ENCODE measurements around the gene FEN1. TPM values are rescaled to one million over a fixed set of nuclear protein-coding genes. Genes with fewer than 3 reads are reported as not detected.

The FEN1 gene
- total and polyA plus RNA-seq, 2 of the 13 experiments (the other 11 are each of a cell fraction or from before 2014, with no cell fraction given) = 12.4 to 102 TPM

DNA sequence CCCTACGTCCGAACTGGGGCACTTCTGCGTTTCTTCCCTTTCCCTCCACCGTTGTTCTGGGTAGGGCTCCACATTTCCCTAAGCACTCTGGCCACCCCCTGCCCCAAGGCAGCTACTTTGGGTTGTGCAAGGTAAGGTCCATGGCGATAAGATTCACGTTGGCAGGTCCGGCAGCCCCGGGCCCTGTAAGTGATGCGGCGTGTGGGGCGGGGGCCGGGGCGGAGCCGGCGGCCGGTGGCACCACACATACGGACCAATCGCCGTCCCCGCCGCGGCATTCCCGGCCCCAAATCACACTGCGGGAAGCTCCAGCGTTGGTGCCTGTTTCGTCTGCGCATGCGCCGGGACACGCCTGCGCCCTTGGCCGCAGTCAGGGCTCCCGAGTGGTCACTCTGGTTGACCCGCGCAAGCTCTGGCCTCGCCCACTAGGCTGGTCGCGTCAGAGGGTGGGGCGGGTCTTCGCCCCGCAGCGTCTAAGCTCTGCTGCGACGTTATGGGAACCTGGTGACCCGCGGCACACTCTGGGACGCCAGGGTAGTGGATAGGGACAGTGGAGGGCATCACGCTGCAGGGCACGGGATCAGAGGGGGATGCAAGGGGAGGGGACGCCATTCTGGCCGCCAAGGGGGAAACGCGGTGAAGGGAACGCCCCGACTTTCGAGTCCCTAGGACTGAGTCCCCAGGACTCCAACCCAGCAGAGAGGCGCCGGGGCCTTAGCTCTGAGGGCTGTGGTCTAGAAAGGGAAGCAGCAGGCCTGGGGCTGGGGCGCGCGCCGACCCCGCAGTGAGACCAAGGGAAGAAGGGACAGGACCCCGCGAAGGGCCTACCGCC is 22.5 kb downstream of the FEN1 start (continued):
- TF ChIP-seq CTCF (CRISPR knock-in tag; IDR thresholded peaks at IDR 0.05) = 0 out of 2 replicates have a peak, but pooled peaks have one; percentile 2
- TF ChIP-seq ZXDC (CRISPR knock-in tag; IDR thresholded peaks at IDR 0.05) = no peak
- TF ChIP-seq TAF1 (CRISPR knock-in tag; IDR thresholded peaks at IDR 0.05) = peak; percentile 95
- peak; percentile 64; the same call in 1 of the 2 replicates for TF ChIP-seq ZNF567 (CRISPR knock-in tag; IDR thresholded peaks at IDR 0.05; ENCODE audit: borderline replicate concordance)
- no peak for TF ChIP-seq ZBTB38 (CRISPR knock-in tag; IDR thresholded peaks at IDR 0.05)
- TF ChIP-seq JDP2 (CRISPR knock-in tag; IDR thresholded peaks at IDR 0.05; ENCODE audit: borderline replicate concordance) = no peak
- TF ChIP-seq ZNF138 (CRISPR knock-in tag; IDR thresholded peaks at IDR 0.05; ENCODE audit: low read depth) = peak; percentile 80; the same call in 1 of the 2 replicates
- TF ChIP-seq ZFP41 (CRISPR knock-in tag; IDR thresholded peaks at IDR 0.05; ENCODE audit: borderline replicate concordance) = no peak
- TF ChIP-seq JARID2 (CRISPR knock-in tag; IDR thresholded peaks at IDR 0.05; ENCODE audit: insufficient replicate concordance) = no peak
- TF ChIP-seq ZNF235 (CRISPR knock-in tag; IDR thresholded peaks at IDR 0.05; ENCODE audit: borderline replicate concordance) = no peak
- TF ChIP-seq ZBTB7B (CRISPR knock-in tag; IDR thresholded peaks at IDR 0.05) = 0 out of 2 replicates have a peak, but pooled peaks have one; percentile 7
- TF ChIP-seq ELF3 (CRISPR knock-in tag; IDR thresholded peaks at IDR 0.05) = no peak; the same call in 1 of the 2 replicates
- no peak for TF ChIP-seq GPN1 (CRISPR knock-in tag; IDR thresholded peaks at IDR 0.05; ENCODE audit: borderline replicate concordance)
- no peak for TF ChIP-seq NCOR1 (IDR thresholded peaks at IDR 0.05; ENCODE audit: borderline replicate concordance, low read length)
- TF ChIP-seq NCOA1 (CRISPR knock-in tag; IDR thresholded peaks at IDR 0.05) = no peak; the same call in 1 of the 2 replicates
- TF ChIP-seq ZNF552 (CRISPR knock-in tag; IDR thresholded peaks at IDR 0.05; ENCODE audit: borderline replicate concordance) = no peak
- peak; percentile 82; the same call in 1 of the 2 replicates for TF ChIP-seq ZNF549 (CRISPR knock-in tag; IDR thresholded peaks at IDR 0.05)
- 0 out of 2 replicates have a peak, but pooled peaks have one; percentile 10 for TF ChIP-seq FOXO1 (CRISPR knock-in tag; IDR thresholded peaks at IDR 0.05)
- TF ChIP-seq SP1 (IDR thresholded peaks at IDR 0.05) = no peak
- TF ChIP-seq SP1 (CRISPR knock-in tag; IDR thresholded peaks at IDR 0.05) = peak; percentile 70
- TF ChIP-seq, protein P1, sequence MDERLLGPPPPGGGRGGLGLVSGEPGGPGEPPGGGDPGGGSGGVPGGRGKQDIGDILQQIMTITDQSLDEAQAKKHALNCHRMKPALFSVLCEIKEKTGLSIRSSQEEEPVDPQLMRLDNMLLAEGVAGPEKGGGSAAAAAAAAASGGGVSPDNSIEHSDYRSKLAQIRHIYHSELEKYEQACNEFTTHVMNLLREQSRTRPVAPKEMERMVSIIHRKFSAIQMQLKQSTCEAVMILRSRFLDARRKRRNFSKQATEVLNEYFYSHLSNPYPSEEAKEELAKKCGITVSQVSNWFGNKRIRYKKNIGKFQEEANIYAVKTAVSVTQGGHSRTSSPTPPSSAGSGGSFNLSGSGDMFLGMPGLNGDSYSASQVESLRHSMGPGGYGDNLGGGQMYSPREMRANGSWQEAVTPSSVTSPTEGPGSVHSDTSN (CRISPR knock-in tag; IDR thresholded peaks at IDR 0.05) = no peak
- TF ChIP-seq, protein P2, sequence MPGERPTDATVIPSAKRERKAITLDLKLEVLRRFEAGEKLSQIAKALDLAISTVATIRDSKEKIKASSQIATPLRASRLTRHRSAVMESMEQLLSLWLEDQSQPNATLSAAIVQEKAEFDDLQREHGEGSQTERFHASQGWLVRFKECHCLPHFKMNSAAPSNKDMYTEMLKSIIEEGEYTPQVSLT (CRISPR knock-in tag; IDR thresholded peaks at IDR 0.05; ENCODE audit: borderline replicate concordance, low read depth) = no peak
- TF ChIP-seq ZNF615 (CRISPR knock-in tag; IDR thresholded peaks at IDR 0.05; ENCODE audit: borderline replicate concordance) = 0 out of 2 replicates have a peak, but pooled peaks have one; percentile 62
